Ishikawa (cell line): ENCODE measurements around the gene TSPAN7.

Experiments
- RAD21 ChIP-seq: IDR thresholded peaks from 2 replicates; pipeline ENCODE4 v1.6.1; 2012; ENCODE audit warnings: low read depth
- USF1 ChIP-seq: IDR thresholded peaks from 2 replicates; pipeline ENCODE4 v1.6.1; 2012

GRCh38 chrX:38726612-38727011, 165.3 kb downstream of the TSPAN7 start:
- TF ChIP-seq RAD21 (no peak), USF1 (no peak)
